BE2C (cell line): ENCODE measurements around the gene SNRPD3.
"Not testable (repeated sequence)": the region's sequence is repeated elsewhere in the genome, so short reads cannot be mapped to it uniquely, and the experiment has no call there.

Source experiments
- DNase-seq: peaks from one replicate; pipeline ENCODE4 v3.0.0-alpha.2; 2020
- H3K27me3 ChIP-seq: fragments of 250-450 bp; sonication (Bioruptor Pico); 2 replicates; pipeline ENCODE4 v1.5.1; 2020; ENCODE audit warnings: mild to moderate bottlenecking
- H3K36me3 ChIP-seq: fragments of 250-450 bp; sonication (Bioruptor Pico); 2 replicates; pipeline ENCODE4 v1.5.1; 2020; ENCODE audit warnings: mild to moderate bottlenecking
- H3K4me1 ChIP-seq: fragments of 250-450 bp; sonication (Bioruptor Pico); 2 replicates; pipeline ENCODE4 v1.5.1; 2020
- H3K4me3 ChIP-seq: 2 replicates; pipeline ENCODE4 v1.5.1; 2011; ENCODE audit warnings: low read depth, low read length
- H3K9me3 ChIP-seq: fragments of 250-450 bp; sonication (Bioruptor Pico); 2 replicates; pipeline ENCODE4 v1.5.1; 2020
- TF ChIP-seq, protein P1 (sequence below): IDR thresholded peaks from 2 replicates; pipeline ENCODE4 v1.5.1; 2012; ENCODE audit warnings: mild to moderate bottlenecking, low read depth, low read length

SNRPD3 gene

DNA sequence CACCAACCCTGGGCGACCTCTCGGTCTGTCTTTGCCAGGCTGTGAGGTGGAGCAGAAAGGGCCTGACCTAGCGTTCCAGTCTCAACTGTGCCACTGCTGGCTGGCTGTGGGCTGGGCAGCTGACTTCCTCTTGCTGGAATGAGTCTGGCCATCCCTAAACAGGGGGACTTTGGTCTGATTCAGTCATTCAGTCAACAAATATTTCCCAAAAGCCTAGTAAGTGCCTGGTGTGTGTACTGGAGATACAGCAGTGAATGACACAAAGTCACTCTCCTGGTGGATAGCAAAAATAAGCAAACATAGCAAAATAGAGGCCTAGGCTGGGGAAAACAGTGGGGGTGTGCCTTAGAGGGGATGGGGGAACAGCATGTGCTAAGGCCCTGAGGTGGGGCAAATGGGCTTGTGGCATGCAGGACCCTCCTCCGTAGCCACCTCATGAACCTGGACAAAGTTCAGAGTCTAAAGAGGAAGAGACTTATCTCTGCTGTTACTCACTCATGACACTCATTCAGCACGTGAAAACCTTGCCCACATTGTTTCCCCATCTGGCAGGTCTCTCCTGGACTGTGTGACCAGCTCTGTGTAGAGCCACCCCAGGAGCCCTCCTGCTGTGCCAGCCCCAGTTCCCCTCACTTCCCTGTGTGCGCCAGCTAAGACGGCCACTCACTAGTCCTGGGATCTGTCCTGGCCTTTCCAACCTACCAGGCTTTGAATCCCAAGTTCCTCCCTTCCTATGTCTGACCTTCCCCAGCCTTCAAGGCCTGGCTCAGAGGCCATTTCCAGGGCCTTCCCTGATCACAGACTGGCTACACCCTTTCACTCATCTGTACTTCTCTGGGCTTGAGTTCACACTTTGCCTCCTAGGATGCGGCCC, 5.5 kb upstream of the SNRPD3 start:
- H3K36me3 ChIP-seq, result peaks cover 17% of the 10 kb centered on the region
- H3K27me3 ChIP-seq, result no peaks in the 10 kb centered on the region
- no peak overlapping the region for H3K4me3 ChIP-seq
- no peak for DNase-seq
- H3K4me1 ChIP-seq, result peaks cover 6% of the 10 kb centered on the region
- H3K9me3 ChIP-seq, result no peaks in the 10 kb centered on the region
- TF ChIP-seq, protein P1, sequence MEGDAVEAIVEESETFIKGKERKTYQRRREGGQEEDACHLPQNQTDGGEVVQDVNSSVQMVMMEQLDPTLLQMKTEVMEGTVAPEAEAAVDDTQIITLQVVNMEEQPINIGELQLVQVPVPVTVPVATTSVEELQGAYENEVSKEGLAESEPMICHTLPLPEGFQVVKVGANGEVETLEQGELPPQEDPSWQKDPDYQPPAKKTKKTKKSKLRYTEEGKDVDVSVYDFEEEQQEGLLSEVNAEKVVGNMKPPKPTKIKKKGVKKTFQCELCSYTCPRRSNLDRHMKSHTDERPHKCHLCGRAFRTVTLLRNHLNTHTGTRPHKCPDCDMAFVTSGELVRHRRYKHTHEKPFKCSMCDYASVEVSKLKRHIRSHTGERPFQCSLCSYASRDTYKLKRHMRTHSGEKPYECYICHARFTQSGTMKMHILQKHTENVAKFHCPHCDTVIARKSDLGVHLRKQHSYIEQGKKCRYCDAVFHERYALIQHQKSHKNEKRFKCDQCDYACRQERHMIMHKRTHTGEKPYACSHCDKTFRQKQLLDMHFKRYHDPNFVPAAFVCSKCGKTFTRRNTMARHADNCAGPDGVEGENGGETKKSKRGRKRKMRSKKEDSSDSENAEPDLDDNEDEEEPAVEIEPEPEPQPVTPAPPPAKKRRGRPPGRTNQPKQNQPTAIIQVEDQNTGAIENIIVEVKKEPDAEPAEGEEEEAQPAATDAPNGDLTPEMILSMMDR, result no peak

DNA sequence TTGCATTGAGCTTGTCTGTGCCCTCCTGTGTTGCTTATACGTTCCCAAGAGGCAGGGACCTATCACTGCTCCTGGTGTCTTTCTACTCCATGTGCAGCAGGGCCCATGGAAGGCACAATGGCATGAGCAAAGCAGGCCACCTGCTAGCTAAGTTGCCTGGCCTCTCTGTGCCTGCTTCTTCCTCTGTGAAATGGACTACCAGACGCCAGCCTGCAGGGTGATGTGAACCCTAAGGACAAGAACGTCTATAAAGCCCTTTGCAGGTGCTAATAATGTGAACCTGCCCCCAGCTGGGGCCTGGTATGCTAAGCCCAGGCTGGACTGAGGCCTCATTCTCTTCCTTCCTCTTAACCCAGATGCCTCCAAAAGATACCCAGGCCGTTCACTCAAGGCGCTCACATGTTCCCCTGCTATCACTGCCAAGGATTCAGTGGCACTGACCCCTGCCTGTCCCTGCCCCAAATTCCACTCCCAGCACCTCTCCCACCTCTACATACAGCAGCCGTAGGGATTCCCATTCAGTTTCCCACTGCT, 4.8 kb upstream of the SNRPD3 start:
- Histone ChIP-seq H3K4me3 (no peak overlapping the region), H3K36me3 (peaks cover 17% of the 10 kb centered on the region), H3K9me3 (no peaks in the 10 kb centered on the region), H3K4me1 (0 out of 2 replicates have a peak, but pooled peaks cover 5% of the 10 kb centered on the region), H3K27me3 (no peaks in the 10 kb centered on the region)
- no peak for DNase-seq
- TF ChIP-seq, protein P1, result no peak

DNA sequence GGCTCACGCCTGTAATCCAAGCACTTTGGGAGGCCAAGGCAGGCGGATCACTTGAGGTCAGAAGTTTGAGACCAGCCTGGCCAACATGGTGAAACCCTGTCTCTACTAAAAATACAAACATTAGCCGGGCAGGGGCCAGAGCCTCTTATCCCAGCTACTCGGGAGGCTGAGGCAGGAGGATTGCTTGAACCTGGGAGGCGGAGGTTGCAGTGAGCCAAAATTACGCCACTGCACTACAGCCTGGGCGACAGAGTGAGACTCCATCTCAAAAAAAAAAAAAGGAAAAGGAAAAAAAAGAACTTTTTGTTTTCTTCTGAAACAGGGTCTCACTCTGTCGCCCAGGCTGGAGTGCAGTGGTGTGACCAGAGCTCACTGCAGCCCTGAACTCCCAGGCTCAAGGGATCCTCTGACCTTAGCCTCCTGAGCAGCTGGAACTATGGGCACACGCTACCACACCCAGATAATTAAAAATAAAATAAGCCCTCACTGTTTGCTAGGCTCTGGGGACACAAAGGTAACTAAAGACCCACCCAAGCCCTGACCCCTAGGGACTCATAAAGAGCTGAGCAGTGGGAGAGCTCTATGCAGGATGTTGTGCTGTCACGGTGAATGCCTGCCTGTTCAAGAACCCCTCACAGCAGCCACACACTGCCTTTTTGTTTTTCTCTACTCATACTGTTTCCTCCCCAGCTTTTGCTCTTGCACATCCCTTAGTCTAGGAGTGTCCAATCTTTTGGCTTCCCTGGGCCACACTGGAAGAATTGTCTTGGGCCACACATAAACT, 3.1 kb upstream of the SNRPD3 start:
- DNase-seq, H3K27me3 ChIP-seq, H3K4me3 ChIP-seq, H3K9me3 ChIP-seq, H3K36me3 ChIP-seq, H3K4me1 ChIP-seq: not testable (repeated sequence)

DNA sequence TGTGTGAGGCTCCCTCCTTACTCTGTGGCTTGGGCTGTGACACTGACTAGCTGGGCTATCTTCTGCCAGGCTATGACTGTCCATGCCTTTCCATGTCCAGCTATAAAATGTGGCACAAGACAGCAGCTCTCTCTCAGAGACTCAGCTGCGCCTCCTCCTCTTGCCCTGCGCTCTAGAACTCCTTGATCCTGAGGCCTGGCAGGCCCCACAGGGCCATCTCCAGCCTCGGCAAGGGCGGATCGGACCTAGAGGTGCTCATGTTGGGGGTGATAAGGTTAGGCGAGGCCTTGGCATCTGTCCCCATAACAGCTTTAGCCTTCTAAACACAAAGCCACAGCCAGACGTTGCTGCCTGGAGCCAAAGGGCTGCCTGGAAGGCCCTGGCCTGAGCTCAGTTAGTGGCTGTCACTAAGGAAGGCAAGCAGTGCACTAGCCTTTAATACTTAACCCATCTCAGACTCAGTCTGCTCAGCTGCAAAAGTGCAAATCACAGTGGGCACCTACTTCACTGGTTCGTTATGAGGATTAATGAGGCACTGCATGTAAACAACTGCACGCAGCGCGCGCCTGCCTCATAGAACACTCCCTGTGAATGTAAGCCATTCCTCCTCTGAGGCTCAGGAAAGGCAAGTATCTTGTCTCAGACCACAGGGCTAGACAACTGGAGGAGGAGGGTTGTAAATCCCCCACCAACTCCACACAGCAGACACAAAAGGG, 2.0 kb upstream of the SNRPD3 start:
- Histone ChIP-seq H3K4me1 (0 out of 2 replicates have a peak, but pooled peaks cover 5% of the 10 kb centered on the region), H3K4me3 (peak overlapping the region; percentile 92), H3K9me3 (no peaks in the 10 kb centered on the region), H3K27me3 (no peaks in the 10 kb centered on the region), H3K36me3 (peaks cover 14% of the 10 kb centered on the region)
- no peak for DNase-seq
- TF ChIP-seq, protein P1, result no peak

DNA sequence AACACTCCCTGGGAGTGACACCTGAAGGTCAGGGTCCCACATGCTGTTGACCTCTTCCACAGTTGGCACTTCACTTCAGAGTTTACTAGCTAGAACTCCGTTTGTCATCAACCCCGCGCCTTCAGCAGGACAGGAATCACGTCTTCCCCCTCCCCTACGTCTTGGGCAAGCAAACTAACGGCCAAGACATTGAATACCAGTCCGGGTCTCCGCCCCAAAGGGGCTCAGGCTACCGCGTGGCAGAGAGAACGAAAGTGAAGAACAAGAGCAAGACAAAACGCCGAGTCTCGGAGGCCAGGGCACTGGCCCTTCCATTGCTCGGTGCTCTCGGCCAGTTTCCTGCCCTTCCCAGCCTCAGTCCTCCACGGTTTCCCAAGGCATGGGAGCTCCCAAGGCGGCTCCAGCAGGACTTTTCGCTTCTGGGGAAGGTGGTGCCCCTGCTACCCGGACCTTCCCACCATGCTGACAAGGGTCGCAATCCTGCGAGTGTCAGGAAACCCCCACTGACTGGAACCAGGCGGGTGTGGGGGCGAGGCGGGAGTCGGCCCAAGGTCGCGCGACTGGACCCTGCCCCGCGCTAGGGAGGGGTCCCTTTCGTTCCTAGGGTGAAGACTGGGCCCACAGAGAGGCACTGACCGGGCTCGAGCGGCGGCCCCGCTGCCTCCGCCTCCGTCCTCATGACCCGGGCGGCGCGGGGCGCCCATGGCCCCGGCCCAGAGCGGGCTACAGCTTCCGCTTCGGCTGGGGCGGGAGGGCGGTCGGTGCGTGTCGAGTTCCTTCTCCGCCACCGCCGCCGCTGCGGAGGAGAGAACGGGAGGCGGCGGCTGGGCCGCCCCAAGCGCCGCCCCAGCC, 1.3 kb upstream of the SNRPD3 start, which contains the start of gene GUCD1:
Gene GUCD1 (minus strand): TSS at position 826 of the 852 bp plus-strand sequence. CDS start 147 bp downstream, at position 679.
- DNase-seq, result no peak
- peak within 1 kb of the TSS; percentile 93 for H3K4me3 ChIP-seq
- H3K9me3 ChIP-seq, result no peaks in the 10 kb centered on the region
- 0 out of 2 replicates have a peak, but pooled peaks cover 5% of the 10 kb centered on the region for H3K4me1 ChIP-seq
- H3K27me3 ChIP-seq, result no peaks in the 10 kb centered on the region
- peaks cover 22% of the 10 kb centered on the region for H3K36me3 ChIP-seq
- TF ChIP-seq, protein P1, result no peak
